Tibial nerve (tissue), 3 donors: ENCODE measurements around the gene COG5.

ENCODE experiments used
- CTCF ChIP-seq, 5 experiments: fragments of 200-600 bp in 3 of 5; fragments of 450-650 bp in 2 of 5; sonication (generic) in 3 of 5; IDR thresholded peaks; one replicate each; pipeline ENCODE4 v1.5.1; 2016 to 2019; ENCODE audit warnings: antibody characterized with exemption in 5 of 5, mild to moderate bottlenecking in 3 of 5, moderate library complexity in 2 of 5
- POLR2A ChIP-seq, 2 donors: fragments of 450-650 bp; IDR thresholded peaks; one replicate each; pipeline ENCODE4 v1.6.1; 2017; ENCODE audit warnings: antibody characterized with exemption in 2 of 2, mild to moderate bottlenecking in 2 of 2, moderate library complexity in 2 of 2

- TF ChIP-seq CTCF (IDR thresholded peaks at IDR 0.05): no peak
- no peak for TF ChIP-seq POLR2A (IDR thresholded peaks at IDR 0.05)
These were observed 204.0 kb downstream of the COG5 start for GRCh38 chr7:107359520-107360316.
